Measurements from ENCODE around the gene CFAP57.

- TF ChIP-seq CTCF (conservative IDR thresholded peaks at IDR 0.05) = no peak
- no peak for TF ChIP-seq ZFX (IDR thresholded peaks at IDR 0.05)
Measured at GRCh38 chr1:43135857-43136781, 36.0 kb upstream of the CFAP57 start.

Data from C4-2B (cell line).